Nephron (organoid): ENCODE results near the gene FASN.

Source experiments
- H3K27ac Mint-ChIP-seq, 3 experiments: 2 replicates each; pipeline ENCODE4 v1.8.0; 2020; ENCODE audit warnings: mixed read lengths in 3 of 3, mild to moderate bottlenecking in 2 of 3, moderate library complexity in 1 of 3
- H3K27me3 Mint-ChIP-seq: 2 replicates; pipeline ENCODE4 v1.8.0; 2021; ENCODE audit warnings: low read depth, mild to moderate bottlenecking, moderate library complexity, mixed read lengths
- H3K36me3 Mint-ChIP-seq: 2 replicates; pipeline ENCODE4 v1.8.0; 2020; ENCODE audit warnings: low read depth, mixed read lengths
- H3K4me1 Mint-ChIP-seq: 2 replicates; pipeline ENCODE4 v1.8.0; 2020; ENCODE audit warnings: mixed read lengths
- H3K4me3 Mint-ChIP-seq, 3 experiments: 2 replicates each; pipeline ENCODE4 v1.8.0; 2020; ENCODE audit warnings: mild to moderate bottlenecking in 3 of 3, mixed read lengths in 3 of 3, moderate library complexity in 2 of 3
- H3K9me3 Mint-ChIP-seq: 2 replicates; pipeline ENCODE4 v1.8.0; 2020; ENCODE audit warnings: mixed read lengths
- TF ChIP-seq, protein P1 (sequence below), 3 experiments: fragments of 200-600 bp; sonication (generic); IDR thresholded peaks; one replicate each; pipeline ENCODE4 v1.5.0; 2021; ENCODE audit warnings: antibody characterized with exemption in 3 of 3; ENCODE audit not compliant: unreplicated experiment in 3 of 3

The FASN gene

DNA sequence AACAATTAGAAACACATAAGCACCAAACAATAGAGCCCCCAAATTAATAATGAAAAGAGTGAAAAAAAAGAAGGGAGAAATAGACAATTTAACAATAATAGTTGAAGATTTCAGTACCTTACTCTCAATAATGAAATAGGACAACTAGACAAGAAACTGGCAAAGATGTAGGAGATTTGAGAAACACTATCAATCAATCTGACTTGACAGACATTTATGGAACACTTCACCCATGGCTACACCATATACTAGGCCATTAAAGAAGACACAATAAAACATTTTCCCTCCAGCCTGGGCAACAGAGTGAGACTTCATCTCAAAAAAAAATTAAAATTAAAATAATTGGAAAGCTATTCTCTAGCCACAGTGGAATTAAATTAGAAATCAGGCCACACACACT, 27.4 kb downstream of the FASN start:
- Mint-ChIP-seq H3K9me3 (no peaks in the 10 kb centered on the region), H3K4me3 (no peak overlapping the region), H3K4me1 (no peaks in the 10 kb centered on the region), H3K27me3 (peaks cover 9% of the 10 kb centered on the region), H3K27ac (no peak overlapping the region), H3K36me3 (no peaks in the 10 kb centered on the region)
- TF ChIP-seq, protein P1, sequence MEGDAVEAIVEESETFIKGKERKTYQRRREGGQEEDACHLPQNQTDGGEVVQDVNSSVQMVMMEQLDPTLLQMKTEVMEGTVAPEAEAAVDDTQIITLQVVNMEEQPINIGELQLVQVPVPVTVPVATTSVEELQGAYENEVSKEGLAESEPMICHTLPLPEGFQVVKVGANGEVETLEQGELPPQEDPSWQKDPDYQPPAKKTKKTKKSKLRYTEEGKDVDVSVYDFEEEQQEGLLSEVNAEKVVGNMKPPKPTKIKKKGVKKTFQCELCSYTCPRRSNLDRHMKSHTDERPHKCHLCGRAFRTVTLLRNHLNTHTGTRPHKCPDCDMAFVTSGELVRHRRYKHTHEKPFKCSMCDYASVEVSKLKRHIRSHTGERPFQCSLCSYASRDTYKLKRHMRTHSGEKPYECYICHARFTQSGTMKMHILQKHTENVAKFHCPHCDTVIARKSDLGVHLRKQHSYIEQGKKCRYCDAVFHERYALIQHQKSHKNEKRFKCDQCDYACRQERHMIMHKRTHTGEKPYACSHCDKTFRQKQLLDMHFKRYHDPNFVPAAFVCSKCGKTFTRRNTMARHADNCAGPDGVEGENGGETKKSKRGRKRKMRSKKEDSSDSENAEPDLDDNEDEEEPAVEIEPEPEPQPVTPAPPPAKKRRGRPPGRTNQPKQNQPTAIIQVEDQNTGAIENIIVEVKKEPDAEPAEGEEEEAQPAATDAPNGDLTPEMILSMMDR (IDR thresholded peaks at IDR 0.05; ENCODE audit: unreplicated experiment in 3 of 3), result no peak

DNA sequence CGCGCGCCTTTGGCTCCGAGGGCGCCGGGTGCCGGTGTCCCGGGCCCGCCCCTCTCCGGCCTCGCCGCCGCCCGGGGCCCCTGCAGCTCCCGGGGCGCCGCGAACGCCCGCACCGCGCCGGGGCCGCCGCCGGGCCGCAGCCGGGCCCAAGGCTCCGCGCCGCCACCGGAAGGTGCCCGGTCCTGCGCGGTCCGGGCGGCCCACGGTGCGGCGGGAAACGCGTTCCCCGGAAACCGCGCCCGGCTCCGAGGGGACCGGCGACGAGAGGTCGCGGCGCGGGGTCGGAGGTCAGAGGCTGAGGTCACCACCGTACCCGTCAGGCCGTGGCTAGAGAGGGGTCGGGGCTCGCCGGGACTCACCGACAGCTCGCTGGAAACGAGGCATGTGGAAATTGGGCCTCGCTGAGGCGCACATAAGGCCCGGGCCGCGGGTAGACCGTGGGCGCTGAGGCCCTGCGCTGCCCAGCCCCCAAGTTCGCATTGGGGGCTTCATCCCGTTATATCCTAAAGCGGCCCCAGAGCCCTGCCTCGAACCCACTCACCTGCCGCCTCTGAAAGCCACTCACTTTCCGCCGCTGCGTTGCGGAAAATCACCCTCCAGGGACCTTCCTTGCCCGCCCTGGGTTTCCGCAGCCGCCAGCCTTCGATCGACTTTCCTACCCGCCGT, 32.3 kb downstream of the FASN start, which contains the start of gene DUS1L:
Gene DUS1L, minus strand, starts transcription at position 167 of the 666 bp plus-strand sequence. CDS start 745 bp downstream, outside the sequence.
- Mint-ChIP-seq H3K9me3 (no peaks in the 10 kb centered on the region), H3K4me3 (peak within 1 kb of the TSS; percentile 82 to 89 (median 86)), H3K36me3 (no peaks in the 10 kb centered on the region), H3K27ac (peak within 1 kb of the TSS; percentile 27 to 84 (median 65)), H3K27me3 (no peaks in the 10 kb centered on the region), H3K4me1 (no peaks in the 10 kb centered on the region)
- TF ChIP-seq, protein P1 (IDR thresholded peaks at IDR 0.05; ENCODE audit: unreplicated experiment in 3 of 3), result no peak

DNA sequence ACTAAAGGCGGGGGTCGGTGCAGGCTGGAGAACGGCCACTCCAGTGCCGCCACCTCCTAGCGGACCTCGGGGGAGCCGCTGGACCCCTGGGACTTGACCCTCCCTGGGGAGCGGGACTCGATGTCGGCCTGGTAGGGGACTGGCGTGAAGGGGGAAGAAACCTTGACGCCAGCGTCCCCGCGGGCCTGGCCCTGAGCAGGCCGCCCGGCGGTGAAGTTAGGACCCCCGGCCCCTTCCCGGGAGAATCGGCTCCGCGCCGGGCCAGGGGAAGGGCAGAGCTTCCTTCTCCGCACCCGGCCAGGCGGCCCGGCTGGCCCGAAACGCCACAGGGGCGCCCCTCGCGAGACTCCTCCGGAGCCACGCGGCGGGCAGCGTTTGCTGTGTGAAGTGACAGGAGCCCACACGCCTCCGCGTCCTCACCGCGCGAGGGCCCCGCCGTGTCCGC, 32.8 kb downstream of the FASN start:
- H3K27ac Mint-ChIP-seq, result no peak overlapping the region
- TF ChIP-seq, protein P1 (IDR thresholded peaks at IDR 0.05; ENCODE audit: unreplicated experiment in 3 of 3), result no peak
- no peaks in the 10 kb centered on the region for H3K27me3 Mint-ChIP-seq
- H3K36me3 Mint-ChIP-seq, result peaks cover 1% of the 10 kb centered on the region
- H3K9me3 Mint-ChIP-seq, result no peaks in the 10 kb centered on the region
- H3K4me1 Mint-ChIP-seq, result no peaks in the 10 kb centered on the region
- H3K4me3 Mint-ChIP-seq, result peak overlapping the region; percentile 68 to 75 (median 69)

DNA sequence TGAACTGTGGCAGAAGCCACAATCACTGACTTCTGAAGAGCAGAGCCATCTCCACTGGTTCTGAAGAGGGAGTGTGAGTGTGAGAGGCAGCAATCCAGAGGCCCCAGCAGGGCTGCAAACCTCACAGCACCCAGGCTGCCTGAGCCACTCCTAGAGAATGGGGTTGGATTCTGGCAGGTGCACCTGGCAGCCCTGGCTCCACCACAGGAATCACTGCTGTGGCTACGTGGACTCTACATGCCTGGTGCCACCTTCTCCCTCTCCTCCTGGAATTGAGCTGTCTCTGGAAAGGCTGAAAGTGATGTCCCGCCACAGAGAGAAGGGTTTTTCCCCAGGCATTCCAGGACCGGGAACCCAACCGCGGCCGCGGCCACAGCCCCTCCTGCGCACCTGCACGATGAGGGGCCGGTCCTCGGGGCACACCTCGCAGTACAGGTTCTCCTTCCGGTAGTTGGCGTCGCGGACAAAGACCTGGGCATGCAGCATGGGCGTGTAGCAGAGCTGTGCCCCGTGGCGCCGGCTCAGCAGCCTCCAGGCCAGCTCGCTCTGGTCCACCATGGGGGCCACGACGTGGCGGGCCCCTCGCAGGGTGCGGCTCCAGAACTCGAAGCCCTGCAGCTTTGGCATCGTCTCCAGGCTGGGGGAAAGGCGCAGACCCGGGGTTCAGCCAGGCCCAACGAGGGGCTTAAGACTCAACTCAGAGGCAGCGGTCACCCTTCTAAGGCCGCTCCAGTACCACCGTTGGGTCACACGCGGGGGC, 33.4 kb downstream of the FASN start:
- Mint-ChIP-seq H3K27ac (no peak overlapping the region), H3K9me3 (no peaks in the 10 kb centered on the region), H3K4me1 (no peaks in the 10 kb centered on the region), H3K36me3 (peaks cover 3% of the 10 kb centered on the region), H3K27me3 (no peaks in the 10 kb centered on the region), H3K4me3 (peak overlapping the region; percentile 68 to 76 (median 75))
- TF ChIP-seq, protein P1 (IDR thresholded peaks at IDR 0.05; ENCODE audit: unreplicated experiment in 3 of 3), result no peak

DNA sequence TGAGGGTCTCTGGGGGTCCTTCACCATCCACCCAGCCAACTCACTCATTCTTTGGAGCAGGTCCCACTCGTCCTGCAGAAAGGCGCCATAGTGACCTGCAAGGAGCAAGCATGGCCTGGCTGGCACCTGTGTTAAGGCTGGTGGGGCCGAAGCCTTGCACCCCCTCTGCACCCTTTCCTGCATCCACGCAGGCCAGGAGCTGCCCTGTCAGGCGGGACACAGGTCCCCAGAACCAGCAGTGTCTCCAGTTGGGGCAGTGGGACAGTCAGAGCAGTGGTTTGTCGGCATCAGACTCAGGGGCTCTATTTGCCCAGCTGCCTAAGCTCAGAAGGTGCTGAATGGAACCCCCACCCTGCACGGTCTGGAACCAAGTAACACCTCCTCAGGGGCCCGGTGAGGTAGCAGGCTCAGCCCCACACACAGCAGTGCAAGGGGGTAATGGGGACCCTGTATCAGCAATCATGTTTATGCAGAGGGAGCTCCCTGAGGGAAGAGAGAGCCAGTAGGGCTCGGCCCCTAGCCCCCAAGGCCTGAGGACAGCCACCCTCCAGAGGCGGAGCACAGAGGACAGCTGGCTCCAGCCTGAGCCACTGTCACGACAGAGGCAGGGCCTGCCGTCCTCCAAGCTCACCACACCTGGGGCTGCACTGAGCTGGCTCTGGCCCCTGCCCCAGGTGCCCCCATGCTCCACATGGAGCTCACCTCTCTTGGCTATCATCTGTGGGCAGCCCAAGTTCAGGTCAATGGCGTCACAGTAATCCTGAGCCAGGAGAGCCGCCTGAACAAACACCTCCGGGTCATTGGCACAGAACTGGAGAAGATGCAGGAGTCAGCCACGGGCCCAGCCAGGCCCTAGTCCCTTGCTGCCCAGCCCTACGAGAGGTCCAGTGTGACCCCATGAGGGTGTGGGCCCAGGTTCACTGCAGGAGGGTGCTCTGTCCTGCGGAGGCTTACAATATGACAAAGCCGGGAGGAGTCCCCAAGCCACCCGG, 34.3 kb downstream of the FASN start:
- TF ChIP-seq, protein P1 (IDR thresholded peaks at IDR 0.05; ENCODE audit: unreplicated experiment in 3 of 3), result no peak
- peaks cover 3% of the 10 kb centered on the region for H3K36me3 Mint-ChIP-seq
- no peaks in the 10 kb centered on the region for H3K9me3 Mint-ChIP-seq
- no peak overlapping the region for H3K27ac Mint-ChIP-seq
- no peaks in the 10 kb centered on the region for H3K4me1 Mint-ChIP-seq
- H3K4me3 Mint-ChIP-seq, result peak overlapping the region; percentile 68 to 76 (median 75)
- H3K27me3 Mint-ChIP-seq, result no peaks in the 10 kb centered on the region
